Neural cell (in vitro differentiated cells): ENCODE results near the gene PAPSS2.

Experiments
- MXI1 ChIP-seq: fragments of 450-650 bp; conservative IDR thresholded peaks from 2 replicates; pipeline ENCODE4 v1.6.1; 2014; ENCODE audit warnings: antibody characterized with exemption, mild to moderate bottlenecking; ENCODE audit not compliant: poor library complexity, severe bottlenecking
- POLR2AphosphoS5 ChIP-seq: IDR thresholded peaks from 2 replicates; pipeline ENCODE4 v1.6.1; 2012
- TAF1 ChIP-seq: IDR thresholded peaks from 2 replicates; pipeline ENCODE4 v1.6.1; 2012; ENCODE audit warnings: low read depth
- TF ChIP-seq, protein P1 (sequence below): fragments of 450-650 bp; IDR thresholded peaks from 2 replicates; pipeline ENCODE4 v1.5.1; 2014; ENCODE audit warnings: antibody characterized with exemption, mild to moderate bottlenecking, moderate library complexity; ENCODE audit not compliant: poor library complexity, severe bottlenecking
- TF ChIP-seq, protein P2 (sequence below): IDR thresholded peaks from 2 replicates; pipeline ENCODE4 v1.6.1; 2012; ENCODE audit warnings: borderline replicate concordance

DNA sequence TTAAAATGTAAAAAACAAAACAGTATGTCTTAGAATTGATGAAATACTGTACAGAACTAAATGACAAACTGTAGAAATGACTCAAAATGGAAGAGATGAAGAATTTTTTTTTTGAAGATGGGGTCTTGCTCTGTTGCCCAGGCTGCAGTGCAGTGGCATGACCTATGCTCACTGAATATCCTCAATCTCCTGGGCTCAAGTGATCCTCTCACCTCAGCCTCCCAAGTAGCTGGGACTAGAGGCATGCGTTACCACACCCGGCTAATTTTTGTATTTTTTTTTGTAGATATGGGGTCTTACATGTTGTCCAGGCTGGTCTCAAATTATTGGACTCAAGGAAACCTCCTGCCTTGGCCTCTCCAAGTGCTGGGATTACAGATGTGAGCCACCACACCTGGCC lies 121.9 kb downstream of the PAPSS2 start:
- TF ChIP-seq, protein P1, sequence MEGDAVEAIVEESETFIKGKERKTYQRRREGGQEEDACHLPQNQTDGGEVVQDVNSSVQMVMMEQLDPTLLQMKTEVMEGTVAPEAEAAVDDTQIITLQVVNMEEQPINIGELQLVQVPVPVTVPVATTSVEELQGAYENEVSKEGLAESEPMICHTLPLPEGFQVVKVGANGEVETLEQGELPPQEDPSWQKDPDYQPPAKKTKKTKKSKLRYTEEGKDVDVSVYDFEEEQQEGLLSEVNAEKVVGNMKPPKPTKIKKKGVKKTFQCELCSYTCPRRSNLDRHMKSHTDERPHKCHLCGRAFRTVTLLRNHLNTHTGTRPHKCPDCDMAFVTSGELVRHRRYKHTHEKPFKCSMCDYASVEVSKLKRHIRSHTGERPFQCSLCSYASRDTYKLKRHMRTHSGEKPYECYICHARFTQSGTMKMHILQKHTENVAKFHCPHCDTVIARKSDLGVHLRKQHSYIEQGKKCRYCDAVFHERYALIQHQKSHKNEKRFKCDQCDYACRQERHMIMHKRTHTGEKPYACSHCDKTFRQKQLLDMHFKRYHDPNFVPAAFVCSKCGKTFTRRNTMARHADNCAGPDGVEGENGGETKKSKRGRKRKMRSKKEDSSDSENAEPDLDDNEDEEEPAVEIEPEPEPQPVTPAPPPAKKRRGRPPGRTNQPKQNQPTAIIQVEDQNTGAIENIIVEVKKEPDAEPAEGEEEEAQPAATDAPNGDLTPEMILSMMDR: no peak
- TF ChIP-seq, protein P2, sequence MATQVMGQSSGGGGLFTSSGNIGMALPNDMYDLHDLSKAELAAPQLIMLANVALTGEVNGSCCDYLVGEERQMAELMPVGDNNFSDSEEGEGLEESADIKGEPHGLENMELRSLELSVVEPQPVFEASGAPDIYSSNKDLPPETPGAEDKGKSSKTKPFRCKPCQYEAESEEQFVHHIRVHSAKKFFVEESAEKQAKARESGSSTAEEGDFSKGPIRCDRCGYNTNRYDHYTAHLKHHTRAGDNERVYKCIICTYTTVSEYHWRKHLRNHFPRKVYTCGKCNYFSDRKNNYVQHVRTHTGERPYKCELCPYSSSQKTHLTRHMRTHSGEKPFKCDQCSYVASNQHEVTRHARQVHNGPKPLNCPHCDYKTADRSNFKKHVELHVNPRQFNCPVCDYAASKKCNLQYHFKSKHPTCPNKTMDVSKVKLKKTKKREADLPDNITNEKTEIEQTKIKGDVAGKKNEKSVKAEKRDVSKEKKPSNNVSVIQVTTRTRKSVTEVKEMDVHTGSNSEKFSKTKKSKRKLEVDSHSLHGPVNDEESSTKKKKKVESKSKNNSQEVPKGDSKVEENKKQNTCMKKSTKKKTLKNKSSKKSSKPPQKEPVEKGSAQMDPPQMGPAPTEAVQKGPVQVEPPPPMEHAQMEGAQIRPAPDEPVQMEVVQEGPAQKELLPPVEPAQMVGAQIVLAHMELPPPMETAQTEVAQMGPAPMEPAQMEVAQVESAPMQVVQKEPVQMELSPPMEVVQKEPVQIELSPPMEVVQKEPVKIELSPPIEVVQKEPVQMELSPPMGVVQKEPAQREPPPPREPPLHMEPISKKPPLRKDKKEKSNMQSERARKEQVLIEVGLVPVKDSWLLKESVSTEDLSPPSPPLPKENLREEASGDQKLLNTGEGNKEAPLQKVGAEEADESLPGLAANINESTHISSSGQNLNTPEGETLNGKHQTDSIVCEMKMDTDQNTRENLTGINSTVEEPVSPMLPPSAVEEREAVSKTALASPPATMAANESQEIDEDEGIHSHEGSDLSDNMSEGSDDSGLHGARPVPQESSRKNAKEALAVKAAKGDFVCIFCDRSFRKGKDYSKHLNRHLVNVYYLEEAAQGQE: no peak
- TF ChIP-seq MXI1 (no peak), POLR2AphosphoS5 (no peak), TAF1 (no peak)
